UCSD-AML1 (cell line): ENCODE data around the gene HIPK2.
A peak's percentile ranks its signal among the peaks of the same experiment; 100 is the strongest.

ENCODE experiments used
- DNase-seq: peaks from one replicate; lab custom pipeline; 2025; ENCODE audit not compliant: unreplicated experiment; lab: John Stamatoyannopoulos, UW

The HIPK2 gene

DNA sequence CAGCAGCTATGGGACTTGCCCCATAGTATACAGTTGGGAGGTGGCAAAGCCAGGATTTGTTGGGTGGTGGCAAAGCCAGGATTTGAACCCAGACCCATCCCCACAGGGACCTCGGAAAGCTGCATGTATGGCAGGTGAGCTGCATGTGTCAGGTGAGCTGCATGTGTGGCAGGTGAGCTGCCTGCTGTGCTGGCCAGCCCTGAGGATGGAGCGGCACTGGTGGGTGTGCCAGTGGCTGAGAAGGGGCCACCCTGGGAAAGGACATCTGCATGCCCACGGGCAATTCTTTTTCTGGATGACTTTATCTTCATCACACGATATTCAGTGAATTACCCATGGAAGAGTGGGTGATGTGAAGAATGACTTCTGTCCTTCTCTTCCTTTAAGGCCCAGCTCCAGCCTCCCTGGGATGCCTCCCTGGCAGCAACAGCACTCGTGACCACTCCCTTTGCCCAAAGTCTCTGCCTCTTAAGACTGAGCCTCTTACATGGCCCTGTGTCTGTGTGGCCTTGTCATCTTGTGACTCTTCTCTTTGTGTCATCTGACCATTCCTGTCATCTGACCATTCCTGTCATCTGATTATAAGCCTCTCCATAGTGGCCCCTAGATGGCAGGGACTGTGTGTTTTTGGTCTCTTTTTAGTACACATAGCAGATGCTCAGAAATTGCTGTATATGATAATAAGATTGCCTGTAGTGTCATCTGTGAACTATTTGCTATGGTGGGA lies 229.3 kb downstream of the HIPK2 start:
- DNase-seq = no peak

DNA sequence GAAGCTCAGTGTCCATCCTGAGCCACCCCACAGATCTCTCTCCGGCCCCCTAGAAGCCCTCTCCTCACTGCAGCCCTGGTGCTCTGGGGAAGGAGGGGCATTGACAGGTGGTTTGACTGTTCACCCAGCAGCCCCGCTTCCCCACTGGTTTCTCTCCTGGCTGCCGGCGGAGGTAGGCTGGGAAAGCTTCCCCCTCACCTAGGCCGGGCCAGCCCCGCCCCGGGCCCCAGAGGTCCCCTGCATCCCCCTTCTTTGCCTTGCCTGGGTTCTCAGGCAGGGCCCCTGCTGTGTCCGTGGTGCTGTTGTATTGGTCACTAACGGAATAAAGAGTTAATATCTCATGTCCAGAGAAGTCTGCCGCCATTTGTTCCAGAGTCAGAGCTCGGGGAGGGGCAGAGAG lies 233.2 kb downstream of the HIPK2 start:
- no peak for DNase-seq

DNA sequence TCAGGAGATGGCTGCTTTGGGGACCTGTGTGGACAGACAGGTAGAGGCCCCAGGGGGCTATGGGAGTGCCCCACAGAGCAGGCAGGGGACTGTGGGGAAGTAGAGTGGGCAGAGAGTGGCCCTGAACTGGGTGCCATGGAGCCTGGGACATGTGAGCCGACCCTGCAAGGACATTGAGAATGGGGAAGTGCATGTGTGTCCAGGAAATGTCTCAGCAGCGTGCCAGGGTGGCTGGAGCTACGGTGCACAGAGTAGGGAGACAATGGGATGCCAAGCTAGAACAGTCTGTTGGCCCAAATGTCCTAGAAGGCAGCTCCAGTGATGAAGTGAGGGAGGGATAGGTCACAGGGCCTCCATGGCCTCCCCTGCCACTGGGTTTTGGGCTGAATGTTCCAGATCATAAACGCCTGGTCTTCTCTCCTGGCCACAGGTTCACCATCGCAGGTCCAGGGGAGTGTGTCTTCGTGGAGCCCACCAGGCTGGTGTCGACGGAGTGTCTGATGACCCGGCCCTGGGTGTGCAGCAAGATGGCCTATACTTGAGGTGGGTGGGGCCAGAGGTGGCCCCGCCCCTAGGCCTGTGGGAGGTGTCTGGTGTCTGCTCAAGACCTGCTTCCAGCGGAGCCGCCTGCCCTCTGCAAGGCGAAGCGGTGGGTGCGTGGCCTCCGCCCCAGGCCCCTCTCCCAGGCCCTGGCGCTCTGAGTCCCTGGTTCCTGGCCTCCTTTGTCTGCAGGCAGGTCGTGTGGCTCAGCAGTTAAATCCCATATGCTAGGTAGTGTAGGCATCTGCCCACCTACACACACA lies 233.8 kb downstream of the HIPK2 start:
- peak; percentile 21 for DNase-seq

DNA sequence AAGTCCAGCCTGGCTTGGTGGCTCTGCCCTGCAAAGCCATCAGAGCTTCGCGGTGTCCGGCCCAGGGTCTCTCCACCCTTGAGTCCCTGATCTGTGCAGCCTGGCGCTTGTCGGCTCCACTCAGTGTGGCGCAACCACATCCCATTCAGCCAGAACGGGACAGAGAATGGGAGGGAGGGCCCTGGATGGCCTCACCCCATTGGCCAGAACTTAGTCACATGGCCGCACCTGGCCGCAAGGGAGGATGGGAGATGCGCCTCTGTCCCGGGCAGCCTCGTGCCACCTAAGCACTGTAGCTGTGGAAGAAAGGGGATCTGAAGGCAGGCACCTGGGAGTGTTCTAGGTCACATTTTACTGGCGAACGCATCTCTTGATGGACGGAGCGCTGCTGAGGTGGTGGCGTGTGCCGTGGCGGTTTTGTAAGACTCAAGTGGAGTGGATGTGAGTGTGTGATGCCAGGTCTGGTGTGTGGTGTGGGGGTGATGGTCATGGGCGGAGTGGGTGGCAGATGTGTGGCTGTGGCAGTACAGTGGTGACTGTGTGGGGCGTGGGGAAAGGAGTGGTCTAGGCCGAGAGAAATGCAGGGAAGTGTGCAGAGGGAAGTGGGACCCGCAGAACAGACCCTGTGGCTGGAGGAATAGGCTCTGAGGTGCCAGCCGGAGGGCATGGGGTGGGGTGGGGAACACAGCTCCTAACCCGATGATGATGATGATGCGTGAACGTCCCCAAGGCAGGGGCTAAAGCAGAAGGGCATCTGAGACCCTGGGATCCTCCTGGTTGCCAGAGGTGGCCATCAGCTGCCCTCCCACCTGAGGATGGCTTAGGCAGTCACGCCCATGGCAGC lies 235.3 kb downstream of the HIPK2 start:
- no peak for DNase-seq

DNA sequence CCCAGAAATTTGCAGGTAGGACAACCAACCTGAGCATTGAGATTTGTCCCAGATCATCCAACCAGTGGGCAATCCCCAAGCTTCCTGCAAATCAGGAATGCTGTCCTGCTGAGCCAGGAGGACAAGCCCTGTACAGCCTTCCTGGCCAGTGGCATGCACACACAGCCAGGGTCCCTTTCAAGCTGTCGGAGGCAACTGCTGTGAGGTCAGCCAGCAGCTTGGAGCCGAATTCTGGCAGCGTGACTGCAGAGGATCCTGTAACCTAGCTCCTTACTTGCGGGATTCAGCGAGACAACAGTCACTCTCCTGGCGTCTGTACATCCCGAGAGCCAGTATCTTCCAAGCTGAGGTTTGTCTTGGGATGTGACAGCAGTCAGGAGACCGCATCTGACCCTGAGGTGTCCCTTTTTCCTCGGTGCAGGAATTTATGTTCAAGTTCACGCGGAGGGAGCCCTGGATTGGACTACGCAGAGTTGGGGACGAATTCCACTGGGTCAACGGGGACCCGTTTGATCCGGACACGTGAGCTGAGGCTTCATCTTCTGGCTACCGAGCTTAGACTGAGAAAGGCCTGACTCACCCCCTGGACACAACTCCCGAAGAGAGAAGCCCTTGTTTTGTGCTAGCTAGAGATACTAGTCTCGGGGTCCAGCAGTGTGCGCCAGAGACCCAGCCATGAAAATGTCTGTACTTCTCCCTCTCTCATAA lies 236.0 kb downstream of the HIPK2 start:
- DNase-seq = no peak

DNA sequence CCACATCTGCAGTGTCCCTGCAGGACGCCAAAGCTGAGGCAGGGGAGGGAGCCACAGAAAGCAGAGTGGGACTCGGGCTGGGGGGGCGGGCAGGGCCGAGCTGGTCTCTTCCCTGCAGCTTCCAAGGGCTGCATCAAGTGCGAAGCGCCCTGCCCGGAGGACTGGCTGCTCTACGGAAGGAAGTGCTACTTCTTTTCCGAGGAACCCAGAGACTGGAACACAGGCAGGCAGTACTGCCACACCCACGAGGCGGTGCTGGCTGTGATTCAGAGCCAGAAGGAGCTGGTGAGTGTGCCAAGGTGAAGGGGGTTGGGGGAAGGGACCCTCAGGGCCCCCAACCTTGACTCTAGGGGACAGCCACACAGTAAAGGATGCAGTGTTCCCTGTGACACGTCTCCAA lies 237.6 kb downstream of the HIPK2 start:
- no peak for DNase-seq

DNA sequence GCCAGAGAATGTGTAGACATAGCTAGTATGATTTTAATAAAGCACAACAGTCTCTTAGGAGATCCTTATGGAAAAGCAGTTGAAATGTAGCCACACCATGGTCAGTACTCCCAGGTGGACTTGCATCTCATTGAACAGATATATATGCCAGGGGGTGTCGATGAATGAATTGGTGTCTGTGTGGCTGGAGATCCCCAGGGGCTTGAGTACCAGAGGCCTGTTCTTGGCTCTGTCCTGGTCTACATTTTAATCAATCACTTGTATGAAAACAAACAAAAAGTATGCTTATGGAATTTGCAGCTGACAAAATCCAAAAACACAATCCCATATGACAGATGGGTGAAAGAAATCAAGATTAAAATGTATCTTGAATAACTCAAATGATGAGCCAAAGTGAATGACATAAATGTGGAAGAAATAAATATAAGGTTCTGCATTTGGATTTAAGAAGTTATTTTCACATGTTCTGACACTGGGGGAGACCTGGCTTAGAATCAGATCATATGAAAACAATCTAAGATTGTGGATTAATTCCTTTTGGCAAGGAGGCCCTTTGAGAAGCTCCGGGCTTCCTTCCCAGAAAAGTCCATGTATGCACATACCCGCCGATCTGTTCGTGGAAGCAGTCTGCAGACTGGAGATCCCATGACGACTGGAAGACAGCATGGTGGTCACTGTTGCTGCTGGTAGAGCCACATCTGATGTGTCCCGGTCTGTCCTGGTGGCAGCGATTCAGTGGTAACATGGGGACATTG lies 238.7 kb downstream of the HIPK2 start:
- DNase-seq = no peak

DNA sequence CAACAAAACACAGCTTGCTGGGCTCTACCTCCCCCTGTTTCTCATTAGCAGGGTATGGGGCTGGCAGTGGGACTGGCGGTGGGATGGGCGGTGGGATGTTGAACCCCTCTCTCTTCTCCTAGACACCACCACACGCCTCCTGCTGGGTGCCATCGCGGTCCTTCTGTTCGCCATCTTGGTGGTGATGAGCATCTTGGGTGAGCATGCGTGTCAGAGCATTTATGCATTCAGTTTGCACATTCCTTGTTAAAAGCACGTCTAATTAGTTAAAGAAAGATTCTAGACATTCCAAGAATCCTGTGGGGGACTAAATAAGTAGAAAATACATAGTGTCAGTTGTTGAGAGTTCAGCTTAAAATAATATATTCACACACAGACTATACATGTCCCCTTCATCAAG lies 241.6 kb downstream of the HIPK2 start:
- no peak for DNase-seq

DNA sequence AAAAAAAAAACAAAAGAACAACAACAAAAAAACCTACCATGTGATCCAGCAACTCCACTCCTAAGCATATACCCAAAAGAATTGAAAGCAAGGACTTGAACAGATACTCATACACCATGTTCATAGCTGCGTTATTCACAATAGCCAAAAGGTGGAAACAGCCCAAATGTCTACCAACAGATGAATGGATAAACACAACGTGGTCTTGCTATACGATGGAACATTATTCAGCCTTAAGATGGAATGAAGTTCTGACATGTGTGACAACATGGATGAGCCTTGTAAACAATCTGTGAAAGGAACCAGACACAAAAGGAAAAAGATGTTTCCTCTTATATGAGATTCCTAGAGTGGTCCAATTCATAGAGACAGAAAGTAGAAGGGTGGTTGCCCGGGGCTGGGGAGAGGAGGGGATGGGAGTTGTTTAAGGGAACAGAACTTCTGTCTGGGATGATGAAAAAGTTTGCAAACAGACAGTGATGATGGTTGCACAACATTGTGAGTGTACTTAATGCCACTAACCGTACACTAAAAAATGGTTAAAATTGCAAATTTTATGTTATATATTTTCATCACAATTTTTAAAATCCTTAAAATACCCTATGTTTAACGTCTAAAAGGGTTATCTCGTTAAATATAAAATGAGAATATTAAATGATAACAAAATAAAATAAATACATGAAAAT lies 242.7 kb downstream of the HIPK2 start:
- DNase-seq = no peak

DNA sequence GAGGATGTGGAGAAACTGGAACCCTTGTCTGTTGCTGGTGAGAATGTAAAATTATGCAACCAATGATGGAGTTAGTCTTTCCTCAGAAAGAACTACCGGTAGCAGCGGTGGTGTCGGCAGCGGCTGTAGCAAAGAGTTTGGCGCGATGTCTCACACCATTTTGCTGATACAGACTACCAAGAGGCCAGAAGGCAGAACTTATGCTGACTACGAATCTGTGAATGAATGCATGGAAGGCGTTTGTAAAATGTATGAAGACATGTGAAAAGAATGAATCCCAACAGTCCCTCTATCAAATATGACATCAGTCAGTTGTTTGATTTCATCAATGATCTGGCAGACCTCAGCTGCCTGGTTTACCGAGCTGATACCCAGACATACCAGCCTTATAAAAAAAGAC lies 243.7 kb downstream of the HIPK2 start:
- no peak for DNase-seq

DNA sequence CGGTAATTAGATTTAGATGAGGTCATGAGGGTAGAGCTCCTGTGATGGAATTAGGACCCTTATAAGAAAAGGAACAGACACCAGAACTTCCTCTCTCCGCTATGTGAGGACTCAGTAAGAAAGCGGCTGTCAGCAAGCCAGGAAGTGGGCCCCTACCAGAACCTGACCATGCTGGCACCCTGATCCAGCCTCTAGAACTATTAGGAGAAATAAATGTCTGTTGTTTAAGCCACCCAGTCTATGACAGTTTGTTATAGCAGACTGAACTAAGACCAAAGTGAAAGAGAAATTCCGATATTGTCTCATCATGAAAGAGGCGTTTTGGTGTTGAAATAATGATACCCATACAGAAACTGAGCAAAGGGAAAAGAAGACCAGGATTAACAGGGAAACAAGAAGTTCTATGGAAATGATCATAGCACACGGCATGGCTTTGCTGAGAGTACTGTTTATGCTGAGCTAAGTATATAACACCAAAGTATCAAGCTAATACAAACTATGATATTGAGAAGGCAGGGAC lies 245.1 kb downstream of the HIPK2 start:
- no peak for DNase-seq

DNA sequence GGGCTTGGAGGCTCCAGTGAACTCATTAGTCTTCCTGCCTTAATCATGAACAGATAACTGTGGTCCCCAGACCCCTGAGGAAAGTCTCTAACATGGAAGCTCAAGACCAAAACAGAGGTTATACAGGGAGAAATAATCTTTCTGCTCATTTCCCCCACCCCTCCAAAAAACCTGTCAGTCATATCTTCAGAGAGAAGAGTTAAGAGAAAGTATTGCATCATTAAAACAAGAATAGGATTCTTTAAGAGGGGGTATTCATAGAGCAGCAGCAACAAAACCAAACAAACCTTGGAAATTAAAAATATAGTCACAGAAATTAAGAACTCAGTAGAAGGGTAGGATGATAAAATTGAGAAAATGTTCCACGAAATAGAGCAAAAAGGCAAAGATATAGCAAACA lies 246.7 kb downstream of the HIPK2 start:
- no peak for DNase-seq

DNA sequence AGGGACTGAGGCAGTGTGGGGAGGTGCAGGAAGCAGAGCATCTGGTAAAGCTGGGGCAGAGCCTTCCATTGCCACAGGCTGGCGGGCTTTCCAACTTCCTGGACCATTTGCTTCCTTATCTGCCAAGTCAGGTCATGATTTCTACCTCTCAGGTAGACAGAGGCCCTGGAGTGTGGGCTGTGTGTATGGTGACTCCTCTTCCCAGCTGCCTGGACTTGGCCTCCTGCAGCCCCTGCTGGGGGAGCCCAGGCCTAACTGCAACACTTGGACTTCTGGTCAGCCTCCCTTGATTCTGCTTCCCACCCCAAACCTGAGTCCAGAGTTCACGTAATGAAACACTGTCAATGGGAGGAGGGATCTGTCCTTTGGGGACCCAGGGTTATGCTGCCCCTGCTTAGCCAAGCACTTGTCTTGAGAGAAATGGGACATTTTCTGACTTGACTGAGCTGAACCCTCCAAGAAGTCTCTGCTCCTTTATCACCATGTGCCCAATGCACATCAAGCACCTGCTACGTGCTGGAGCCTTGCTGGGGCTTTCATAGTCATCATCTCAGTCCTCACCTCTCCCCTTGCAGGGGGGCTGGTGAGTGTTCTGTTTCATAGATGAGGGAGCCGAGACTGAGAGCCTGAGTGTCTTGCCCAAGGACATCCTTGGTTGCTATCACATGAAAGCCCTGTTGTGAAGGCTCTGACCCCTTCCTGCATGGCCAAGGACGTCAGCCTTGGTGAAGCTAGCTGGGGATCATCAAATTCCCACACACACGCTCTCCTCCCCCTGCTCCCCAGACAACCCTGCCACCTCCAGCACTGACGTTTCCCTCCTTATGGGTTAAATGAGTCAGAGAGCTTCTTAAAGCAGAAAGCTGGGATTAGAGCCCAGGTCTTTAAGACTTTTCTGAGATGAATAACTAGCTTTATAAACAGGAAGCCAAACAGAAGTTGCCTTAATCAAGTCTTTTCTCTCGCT lies 250.9 kb downstream of the HIPK2 start:
- DNase-seq = no peak

DNA sequence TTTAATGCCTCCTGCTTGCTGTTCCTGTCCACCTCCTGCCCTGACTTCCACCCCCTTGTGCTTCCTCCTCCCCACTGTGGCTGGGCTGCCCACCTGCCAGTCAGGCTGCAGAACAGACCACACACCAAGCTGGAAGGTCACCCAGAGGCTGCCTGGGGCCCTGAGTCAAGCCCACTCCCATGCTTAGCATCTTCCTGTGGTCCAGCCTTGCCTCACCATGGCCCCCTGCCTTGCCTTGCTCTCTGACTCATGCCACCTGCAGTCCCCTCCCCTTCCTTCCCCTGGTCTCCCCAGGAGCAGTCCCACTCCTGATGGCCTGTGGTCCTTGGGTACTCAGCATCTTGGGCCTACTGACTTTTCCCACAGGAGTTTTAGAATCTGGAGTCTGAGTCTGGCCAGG lies 252.0 kb downstream of the HIPK2 start:
- peak; percentile 20 for DNase-seq

DNA sequence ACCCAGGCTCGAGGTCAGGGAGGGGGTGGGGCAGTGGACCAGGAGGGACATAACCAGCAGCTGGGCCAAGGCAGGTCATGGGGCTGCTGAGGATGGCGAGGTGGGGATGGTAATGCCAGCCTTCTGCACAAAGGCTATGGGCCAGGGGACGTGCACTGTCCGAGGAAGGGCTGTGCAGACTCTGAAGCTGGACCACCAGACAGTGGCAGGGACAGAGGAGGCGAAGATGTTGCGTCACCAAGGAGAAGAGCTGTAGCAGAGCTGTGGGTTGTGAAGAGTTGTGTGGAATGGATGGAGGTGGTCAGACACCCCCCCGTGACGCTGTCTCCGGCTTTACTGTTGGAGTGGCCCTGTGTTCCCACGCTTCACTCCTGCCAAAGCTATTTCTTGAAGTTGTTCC lies 252.6 kb downstream of the HIPK2 start:
- no peak for DNase-seq

DNA sequence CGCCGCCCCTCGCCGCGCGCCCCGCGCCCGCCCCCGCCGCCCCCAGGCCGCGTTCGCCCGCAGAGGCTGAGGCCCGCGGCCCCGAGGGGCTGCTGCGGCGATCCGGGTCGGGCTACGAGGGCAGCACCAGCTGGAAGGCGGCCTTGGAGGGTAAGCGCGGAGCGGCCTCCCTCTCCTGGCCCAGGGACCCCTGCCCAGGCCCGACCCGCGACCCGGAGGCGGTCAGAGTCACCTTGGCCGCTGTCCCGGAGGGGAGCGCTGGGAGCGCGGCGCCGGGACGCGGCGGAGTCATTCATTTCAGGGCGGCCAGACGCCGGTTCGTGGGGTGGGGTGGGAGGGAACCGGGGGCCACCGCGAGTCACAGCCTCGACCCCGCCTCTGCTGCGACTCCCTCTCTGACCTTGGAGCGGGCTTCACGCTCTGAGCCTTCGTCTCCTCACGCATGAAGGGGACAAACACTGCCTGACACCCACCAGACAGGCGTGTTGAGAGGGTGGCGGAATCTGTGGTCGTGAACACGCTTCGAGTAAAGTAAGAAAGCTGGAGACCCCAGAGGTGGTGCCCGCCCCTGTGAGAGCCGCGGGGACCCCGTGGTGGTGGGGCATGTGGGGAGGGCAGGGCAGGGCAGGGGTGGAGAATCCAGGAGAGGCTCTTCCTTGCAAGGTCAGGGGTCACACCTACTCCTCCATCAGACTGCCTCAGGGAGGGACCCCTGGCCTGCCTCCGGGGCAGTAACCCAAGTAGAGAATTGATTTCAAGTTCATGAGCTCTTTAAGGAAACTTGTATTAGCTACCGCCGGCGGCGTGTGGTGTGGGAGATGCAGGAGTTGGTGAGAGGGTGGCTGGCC lies 253.6 kb downstream of the HIPK2 start:
- DNase-seq = no peak

DNA sequence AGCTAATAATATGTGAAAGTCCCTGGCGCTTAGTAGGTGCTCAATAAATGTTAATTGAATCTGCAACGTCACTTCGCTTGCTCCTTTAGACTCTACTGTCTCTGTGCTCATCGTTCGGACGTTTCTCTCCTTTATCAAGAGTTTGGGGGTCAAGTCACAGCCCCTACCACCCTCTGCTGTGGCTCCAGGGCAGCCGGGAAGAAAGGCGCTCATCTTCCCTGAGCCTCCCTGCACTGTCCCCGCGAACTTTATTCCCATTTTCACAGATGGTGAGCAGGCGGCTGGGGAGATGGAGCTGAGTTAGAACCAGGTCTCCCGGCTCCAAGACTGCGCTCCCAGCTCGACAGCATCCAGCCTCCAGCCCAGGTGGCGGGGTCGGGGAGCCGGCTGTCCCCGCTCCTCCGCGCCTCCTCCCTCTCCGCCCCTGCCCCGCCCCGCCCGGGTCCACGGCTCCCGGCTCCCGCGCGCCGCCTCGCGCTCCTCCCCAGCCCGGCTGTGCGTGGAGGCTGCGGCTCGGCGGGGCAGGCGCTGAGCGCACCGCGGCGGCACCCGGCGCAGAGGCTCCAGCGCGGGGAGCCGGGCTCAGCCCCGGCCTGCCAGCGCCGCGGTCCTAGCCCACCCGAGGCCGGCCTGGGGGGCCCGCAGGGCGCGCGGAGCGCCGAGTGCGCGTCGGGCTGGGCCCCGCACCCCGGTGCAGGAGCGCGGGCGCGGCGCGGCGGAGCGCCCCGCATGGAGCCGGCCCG lies 254.4 kb downstream of the HIPK2 start, which contains the start of gene CLEC2L:
TSS of gene CLEC2L (plus strand) at position 487 of the 743 bp plus-strand sequence. CDS start at position 730, 243 bp downstream.
- no peak for DNase-seq
